ENCODE results near the gene KCNQ2.

GRCh38 chr20:63421094-63421692, 51.3 kb downstream of the KCNQ2 start:
- TF ChIP-seq REST (IDR thresholded peaks at IDR 0.05; ENCODE audit: unreplicated experiment) (no peak), CTCF (conservative IDR thresholded peaks at IDR 0.05; ENCODE audit: low read depth in 2 of 2) (no peak), CREB1 (CRISPR knock-in tag; IDR thresholded peaks at IDR 0.05; ENCODE audit: low read depth) (no peak), POLR2AphosphoS5 (IDR thresholded peaks at IDR 0.05; ENCODE audit: low read depth) (no peak)

Measured in GM23338 (cell line).